ENCODE data around the gene ASIC1.

DNA sequence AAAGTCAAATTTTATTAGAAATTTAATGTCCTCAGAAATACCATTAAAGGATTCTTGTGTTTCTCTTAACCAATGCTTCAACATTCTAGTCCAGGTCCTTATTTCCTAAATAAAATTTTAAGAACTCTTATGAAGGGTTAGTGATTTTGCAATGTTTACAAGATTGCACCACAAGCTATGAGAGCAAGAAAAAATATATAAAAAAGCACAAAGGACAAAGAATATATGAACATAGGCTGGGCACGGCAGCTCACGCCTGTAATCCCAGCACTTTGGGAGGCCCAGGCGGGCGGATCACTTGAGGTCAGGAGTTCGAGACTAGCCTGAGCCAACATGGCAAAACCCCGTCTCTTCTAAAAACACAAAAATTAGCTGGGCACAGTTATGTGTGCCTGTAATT lies 39.8 kb upstream of the ASIC1 start:
- TF ChIP-seq, protein P1, sequence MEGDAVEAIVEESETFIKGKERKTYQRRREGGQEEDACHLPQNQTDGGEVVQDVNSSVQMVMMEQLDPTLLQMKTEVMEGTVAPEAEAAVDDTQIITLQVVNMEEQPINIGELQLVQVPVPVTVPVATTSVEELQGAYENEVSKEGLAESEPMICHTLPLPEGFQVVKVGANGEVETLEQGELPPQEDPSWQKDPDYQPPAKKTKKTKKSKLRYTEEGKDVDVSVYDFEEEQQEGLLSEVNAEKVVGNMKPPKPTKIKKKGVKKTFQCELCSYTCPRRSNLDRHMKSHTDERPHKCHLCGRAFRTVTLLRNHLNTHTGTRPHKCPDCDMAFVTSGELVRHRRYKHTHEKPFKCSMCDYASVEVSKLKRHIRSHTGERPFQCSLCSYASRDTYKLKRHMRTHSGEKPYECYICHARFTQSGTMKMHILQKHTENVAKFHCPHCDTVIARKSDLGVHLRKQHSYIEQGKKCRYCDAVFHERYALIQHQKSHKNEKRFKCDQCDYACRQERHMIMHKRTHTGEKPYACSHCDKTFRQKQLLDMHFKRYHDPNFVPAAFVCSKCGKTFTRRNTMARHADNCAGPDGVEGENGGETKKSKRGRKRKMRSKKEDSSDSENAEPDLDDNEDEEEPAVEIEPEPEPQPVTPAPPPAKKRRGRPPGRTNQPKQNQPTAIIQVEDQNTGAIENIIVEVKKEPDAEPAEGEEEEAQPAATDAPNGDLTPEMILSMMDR (conservative IDR thresholded peaks at IDR 0.05; ENCODE audit: low read depth, low read length) = no peak
- no peak for TF ChIP-seq EZH2 (IDR thresholded peaks at IDR 0.05; ENCODE audit: low read length, unreplicated experiment)

Measured in PC-3 (cell line).